ENCODE data around the gene PSME2.

GRCh38 chr14:24095271-24096068 is 50.9 kb downstream of the PSME2 start:
- TF ChIP-seq CBX2 (IDR thresholded peaks at IDR 0.05; ENCODE audit: borderline replicate concordance, low read depth) (no peak), JUN (IDR thresholded peaks at IDR 0.05) (no peak), PHF8 (IDR thresholded peaks at IDR 0.05; ENCODE audit: borderline replicate concordance, low read depth) (no peak), RCOR1 (IDR thresholded peaks at IDR 0.05; ENCODE audit: low read depth, low read length) (no peak), POLR2A (IDR thresholded peaks at IDR 0.05; ENCODE audit: low read length) (no peak), CEBPB (IDR thresholded peaks at IDR 0.05) (no peak)
- TF ChIP-seq, protein P1, sequence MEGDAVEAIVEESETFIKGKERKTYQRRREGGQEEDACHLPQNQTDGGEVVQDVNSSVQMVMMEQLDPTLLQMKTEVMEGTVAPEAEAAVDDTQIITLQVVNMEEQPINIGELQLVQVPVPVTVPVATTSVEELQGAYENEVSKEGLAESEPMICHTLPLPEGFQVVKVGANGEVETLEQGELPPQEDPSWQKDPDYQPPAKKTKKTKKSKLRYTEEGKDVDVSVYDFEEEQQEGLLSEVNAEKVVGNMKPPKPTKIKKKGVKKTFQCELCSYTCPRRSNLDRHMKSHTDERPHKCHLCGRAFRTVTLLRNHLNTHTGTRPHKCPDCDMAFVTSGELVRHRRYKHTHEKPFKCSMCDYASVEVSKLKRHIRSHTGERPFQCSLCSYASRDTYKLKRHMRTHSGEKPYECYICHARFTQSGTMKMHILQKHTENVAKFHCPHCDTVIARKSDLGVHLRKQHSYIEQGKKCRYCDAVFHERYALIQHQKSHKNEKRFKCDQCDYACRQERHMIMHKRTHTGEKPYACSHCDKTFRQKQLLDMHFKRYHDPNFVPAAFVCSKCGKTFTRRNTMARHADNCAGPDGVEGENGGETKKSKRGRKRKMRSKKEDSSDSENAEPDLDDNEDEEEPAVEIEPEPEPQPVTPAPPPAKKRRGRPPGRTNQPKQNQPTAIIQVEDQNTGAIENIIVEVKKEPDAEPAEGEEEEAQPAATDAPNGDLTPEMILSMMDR (IDR thresholded peaks at IDR 0.05), result no peak
